ENCODE measurements around the gene ATAD3B.
A peak's percentile ranks its signal among the peaks of the same experiment; 100 is the strongest.
"Not testable (repeated sequence)": the region's sequence is repeated elsewhere in the genome, so short reads cannot be mapped to it uniquely, and the experiment has no call there.

Gene ATAD3B, protein sequence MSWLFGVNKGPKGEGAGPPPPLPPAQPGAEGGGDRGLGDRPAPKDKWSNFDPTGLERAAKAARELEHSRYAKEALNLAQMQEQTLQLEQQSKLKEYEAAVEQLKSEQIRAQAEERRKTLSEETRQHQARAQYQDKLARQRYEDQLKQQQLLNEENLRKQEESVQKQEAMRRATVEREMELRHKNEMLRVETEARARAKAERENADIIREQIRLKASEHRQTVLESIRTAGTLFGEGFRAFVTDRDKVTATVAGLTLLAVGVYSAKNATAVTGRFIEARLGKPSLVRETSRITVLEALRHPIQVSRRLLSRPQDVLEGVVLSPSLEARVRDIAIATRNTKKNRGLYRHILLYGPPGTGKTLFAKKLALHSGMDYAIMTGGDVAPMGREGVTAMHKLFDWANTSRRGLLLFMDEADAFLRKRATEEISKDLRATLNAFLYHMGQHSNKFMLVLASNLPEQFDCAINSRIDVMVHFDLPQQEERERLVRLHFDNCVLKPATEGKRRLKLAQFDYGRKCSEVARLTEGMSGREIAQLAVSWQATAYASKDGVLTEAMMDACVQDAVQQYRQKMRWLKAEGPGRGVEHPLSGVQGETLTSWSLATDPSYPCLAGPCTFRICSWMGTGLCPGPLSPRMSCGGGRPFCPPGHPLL

DNA sequence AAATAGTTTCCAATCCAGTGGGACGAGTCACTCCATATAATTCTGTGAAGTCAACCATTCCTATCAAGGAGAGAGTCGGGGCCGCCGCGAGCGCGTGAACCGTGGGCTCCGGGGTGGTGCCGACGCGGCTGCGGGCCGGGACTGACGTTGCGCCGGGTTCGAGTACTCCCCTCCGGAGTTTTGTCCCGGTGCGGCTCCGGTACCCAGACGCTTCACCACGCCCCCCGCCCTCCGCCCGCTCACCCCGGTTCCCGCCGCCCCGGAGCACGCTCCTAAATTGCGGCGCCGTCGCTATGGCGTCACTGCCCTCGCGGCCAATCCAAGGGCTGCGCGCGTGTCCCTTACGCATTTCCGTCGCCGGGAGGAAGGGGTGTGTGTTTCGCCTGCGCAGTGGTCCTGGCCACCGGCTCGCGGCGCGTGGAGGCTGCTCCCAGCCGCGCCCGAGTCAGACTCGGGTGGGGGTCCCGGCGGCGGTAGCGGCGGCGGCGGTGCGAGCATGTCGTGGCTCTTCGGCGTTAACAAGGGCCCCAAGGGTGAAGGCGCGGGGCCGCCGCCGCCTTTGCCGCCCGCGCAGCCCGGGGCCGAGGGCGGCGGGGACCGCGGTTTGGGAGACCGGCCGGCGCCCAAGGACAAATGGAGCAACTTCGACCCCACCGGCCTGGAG is at the start of gene ATAD3B:
TSS of gene ATAD3B (plus strand) at position 377 of the 664 bp plus-strand sequence. CDS start at position 497, 120 bp downstream.
- DNase-seq (ENCODE audit: low spot score): peak; percentile 97

- DNase-seq (ENCODE audit: low spot score): peak; percentile 12
These were observed 49.6 kb upstream of the ATAD3B start for GRCh38 chr1:1421907-1422464.

DNA sequence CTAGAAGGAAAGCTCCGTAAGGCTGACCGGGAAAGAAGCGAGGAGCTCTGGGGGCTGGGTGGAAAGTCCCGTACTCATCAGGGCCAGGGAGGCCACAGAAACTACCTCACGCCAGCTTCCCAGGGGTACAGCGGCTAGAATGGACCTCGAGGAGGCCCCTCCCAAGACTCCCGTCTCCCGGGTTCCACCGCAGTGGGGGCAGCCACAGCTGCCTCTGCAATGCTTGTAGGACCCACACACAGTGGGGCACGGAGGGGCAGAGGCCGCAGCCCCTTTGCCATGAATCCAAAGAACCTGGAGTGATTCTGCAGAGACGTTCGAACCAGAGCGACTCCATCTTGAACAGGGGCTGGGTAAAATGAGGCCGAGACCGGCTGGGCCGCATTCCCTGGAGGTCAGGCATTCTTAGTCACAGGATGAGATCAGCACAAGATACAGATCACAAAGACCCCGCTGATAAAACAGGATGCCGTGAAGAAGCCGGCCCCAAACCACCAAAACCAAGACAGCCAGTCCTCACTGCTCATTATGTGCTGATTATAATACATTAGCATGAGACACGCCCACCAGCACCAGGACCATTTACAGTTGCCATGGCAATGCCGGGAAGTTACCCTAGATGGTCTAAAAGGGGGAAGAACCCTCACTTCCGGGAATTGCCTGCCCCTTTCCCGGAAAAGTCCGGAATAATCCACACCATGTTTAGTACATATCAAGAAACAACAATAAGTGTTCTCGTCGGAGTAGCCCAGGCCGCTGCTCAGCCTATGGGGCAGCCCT is 48.9 kb upstream of the ATAD3B start:
- DNase-seq (ENCODE audit: low spot score): no peak

DNA sequence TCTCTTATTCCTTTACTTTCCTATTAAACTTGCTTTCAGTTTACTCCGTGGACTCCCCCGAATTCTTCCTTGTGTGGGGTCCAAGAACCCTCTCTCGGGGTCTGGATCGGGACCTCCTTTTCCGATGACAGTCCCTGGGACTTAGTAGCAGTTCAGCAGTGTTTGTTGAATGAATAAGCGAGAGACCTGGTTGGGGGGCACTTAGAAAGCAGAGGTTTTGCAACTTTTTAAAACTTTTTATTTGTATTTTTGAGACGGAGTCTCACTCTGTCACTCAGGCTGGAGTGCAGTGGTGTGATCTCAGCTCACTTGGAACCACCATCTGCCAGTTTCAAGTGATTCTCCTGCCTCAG is 48.3 kb upstream of the ATAD3B start:
- no peak for DNase-seq (ENCODE audit: low spot score)

DNA sequence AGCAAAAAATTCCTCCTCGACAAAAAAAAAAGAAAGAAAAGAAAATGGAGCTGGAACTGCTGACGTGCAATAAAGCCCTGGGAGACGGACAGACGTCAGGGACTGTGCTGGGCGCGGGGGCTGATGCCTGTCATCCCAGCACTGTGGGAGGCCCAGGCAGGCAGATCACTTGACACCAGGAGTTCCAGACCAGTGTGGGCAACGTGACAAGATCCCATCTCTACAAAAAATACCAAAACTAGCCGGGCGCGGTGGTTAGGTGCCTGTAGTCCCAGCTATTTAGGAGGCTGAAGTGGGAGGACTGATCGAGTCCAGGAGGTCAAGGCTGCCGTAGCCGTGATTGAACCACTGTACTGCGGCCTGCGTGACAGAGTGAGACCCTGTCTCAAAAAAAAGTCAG is 46.9 kb upstream of the ATAD3B start:
- DNase-seq (ENCODE audit: low spot score): no peak

GRCh38 chr1:1425426-1425752 is 46.2 kb upstream of the ATAD3B start:
- DNase-seq (ENCODE audit: low spot score): no peak

DNA sequence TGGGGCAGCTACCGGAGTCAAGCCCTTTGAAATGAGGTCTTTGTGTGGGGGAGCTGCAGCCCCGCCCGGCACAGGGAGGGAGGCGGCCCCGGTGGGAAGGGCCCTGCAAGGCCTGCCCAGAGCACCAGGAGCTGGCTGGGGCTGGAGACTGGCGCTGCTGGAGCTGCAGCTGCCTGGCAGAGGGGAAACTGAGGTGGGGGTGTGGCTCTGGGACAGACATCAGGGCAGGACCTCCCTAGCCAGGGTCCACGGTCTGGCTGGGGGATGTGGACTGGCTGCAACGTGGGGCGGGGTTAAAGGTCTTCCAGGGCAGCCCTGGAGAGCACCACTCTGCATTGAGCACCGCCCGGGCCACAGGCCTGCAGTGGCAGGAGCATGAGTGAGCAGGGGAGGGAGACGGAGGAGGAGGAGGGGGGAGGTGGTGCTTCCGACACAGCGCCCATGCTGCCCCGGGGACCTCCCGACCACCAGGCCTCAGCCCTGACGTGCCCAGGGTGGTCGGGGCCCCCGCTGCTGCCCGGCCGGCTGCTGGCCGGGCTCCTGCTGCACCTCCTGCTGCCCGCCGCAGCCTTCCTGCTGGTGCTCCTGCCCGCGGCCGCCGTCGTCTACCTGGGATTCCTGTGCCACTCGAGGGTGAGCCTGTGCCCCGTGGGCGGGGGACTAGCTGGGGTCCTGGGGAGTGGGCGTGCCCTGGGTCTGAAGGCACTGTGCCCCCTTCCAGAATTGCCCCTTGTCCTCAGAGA is 45.6 kb upstream of the ATAD3B start:
- no peak for DNase-seq (ENCODE audit: low spot score)

GRCh38 chr1:1426496-1427105 is 45.0 kb upstream of the ATAD3B start:
- peak; percentile 37 for DNase-seq (ENCODE audit: low spot score)

- DNase-seq (ENCODE audit: low spot score): no peak
These were observed 44.3 kb upstream of the ATAD3B start for GRCh38 chr1:1427106-1427819.

- DNase-seq (ENCODE audit: low spot score): no peak
These were observed 43.8 kb upstream of the ATAD3B start for GRCh38 chr1:1427820-1428148.

DNA sequence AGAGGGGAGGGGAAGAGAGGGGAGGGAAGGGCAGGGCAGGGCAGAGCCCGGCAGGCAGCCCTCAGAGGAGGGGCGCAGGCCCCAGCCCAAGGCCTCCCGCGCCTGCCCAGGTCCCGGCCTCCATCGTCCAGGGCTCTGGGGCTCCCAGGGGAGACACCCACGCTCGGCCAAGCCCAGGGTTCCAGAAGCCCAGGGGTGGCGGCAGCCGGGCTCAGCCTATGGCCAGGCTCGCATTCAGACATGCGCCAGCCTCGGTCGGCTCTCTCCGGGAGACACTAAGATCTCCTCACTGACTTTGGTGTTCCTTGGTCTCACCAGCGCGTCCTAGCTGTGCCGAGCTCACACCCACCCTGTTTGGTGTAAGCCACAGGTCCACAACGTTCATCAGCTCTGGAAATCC is 43.4 kb upstream of the ATAD3B start:
- no peak for DNase-seq (ENCODE audit: low spot score)

DNA sequence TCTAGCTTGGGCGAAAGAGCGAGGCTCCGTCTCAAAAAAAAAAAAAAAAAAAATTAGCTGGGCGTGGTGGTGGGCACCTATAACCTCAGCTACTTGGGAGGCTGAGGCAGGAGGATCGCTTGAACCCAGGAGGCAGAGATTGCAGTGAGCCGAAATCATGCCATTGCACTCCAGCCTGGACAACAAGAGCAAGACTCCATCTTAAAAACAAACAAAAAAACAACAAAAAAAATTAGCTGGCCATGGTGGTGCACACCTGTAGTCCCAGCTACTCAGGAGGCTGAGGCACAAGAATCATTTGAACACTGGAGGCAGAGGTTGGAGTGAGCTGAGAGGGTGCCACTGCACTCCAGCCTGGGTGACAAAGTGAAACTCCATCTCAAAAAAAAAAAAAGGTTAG is 42.6 kb upstream of the ATAD3B start:
- DNase-seq (ENCODE audit: low spot score): not testable (repeated sequence)

- peak; percentile 83 for DNase-seq (ENCODE audit: low spot score)
These were observed 41.9 kb upstream of the ATAD3B start for GRCh38 chr1:1429671-1430073.

DNA sequence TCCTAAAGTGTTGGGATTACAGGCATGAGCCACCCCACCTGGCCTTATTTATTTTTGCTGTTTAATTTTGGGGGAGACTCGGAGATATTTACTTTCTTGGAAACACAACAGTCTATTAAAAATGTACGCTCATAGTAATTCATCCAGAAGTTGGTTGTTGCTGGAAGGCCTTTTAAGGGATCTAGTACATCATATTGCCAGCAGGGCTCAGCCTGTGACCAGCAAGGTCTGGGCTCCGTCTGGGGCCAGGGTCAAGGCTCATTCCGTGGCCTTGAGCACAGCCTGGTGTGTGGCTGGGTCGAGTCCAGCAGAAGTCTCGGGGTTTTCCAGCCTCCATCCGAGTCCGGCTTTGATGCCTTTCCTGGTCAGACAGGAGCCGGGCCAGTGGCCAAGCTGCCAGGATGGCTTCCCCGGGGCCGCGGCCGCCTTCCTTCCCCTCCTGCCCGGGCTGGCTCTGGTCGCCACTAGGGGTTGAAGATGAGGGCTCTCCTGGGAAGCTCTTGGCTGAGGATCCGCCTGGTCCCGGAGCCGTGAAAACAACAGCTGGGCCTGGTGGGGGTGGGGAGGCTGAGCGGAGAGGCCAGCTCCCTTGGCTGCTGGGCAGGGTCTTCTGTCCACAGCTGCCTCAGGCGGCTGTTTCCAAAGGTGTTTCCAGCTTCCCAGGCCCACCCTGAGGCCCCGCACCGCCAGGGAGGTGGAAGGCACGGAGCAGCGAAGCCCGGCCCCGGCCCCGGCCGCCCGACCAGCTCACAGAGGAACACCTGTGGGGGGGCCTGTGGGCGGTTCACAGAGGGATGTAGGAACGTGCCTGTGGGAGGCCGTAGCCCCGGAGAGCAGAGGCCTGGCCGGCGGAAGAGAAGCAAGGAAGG is 41.2 kb upstream of the ATAD3B start:
- DNase-seq (ENCODE audit: low spot score): no peak

DNA sequence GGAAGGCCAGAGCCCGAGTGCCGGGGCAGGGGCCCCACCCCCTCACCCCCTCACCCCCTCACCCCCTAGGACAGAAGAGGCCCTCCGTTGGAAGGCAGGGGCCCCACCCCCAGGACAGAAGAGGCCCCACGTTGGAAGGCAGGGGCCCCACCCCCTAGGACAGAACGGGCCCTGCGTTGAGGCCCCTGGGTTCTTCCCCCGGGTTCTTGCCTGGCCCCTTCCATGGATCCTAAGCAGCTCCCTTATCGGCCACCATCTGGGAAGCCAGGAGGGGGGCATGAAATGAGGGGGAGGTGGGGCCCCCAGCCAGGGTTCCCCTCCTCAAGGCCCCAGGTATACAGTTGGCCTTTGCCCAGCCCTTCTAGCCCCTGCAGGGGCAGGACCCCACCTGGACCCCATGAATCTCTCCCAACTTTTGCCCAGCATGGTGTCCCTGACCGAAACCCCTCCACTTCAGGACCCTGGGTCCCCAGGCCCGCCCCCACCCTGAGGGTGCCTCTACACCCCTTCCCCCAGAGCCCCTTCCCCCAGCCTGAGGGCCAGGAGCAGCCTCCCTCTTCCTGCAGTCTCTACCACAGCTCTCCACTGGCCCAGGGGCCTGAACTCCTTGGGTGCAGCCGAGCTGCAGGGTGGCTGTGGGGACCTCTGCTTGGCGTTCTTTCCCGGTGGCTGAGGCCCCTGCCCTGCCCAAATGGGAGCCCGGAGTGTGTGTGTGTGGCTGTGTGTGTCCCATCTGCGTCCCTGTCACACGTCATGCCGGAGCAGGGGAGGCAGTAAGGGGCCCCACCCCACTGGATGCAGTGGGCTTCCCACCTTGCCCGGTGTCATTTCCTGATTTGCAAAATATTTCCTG is 40.3 kb upstream of the ATAD3B start:
- no peak for DNase-seq (ENCODE audit: low spot score)

DNA sequence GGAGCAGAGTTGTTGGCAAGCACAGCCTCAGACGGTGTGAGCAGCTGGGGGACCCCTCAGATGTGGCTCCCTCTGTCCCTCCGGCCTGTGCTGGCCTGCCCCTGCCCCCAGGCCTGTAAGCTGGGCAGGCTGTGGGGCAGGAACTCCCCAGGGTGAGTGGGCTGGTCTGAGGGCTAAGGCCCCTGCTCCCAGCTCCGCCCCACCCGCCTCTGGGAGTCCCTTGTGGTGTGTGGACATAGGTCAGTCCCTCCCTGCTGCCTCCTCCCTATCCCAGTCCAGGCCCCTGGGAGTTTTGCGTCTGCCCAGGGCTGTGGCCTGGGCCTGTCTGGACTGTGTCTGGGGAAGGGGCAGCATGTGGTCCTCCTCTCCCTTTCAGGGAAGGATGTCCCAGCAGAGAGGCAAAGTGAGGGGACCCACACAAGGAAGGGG is 39.7 kb upstream of the ATAD3B start:
- peak; percentile 92 for DNase-seq (ENCODE audit: low spot score)

DNA sequence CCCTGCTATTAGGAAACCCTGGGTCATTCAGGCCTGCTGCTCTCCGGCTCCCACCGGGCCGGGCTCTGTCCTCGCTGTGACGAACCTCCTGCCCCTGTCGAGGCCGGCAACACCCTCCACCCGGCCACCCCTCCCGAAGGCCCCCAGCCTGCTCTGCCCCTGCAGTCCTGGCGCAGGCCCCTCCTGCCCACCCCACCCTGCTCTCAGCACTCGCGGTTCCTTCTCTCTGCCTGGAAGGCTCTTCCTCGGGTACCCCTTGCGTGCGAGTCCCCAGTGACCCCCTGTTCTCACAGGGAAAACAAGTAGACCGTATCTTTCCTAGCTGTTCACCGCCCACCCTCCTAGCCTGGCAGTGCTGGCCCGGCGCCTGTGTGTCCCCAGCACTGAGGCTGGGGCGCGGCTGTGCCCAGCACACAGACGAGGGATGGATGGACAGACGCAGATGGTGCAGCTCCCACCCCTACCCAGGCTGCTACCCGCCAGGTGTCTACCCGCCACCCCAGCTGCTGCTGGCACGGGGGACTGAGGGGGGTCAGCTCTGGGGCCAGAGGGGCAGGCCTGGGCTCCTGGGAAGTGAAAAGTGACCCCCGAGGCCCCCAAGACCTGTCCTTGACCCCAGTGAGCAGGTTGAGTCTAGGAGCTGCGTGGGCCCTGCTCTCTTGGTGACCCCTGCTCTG is 39.2 kb upstream of the ATAD3B start:
- DNase-seq (ENCODE audit: low spot score): no peak

Data from HuH-7 (cell line).